HUES48 (cell line): ENCODE data around the gene LILRA6.
"Not testable (repeated sequence)": the region's sequence is repeated elsewhere in the genome, so short reads cannot be mapped to it uniquely, and the experiment has no call there.

ENCODE experiments used
- H3K27ac ChIP-seq: one replicate; pipeline ENCODE4 v1.7.0; 2013; ENCODE audit warnings: low read depth, low read length, inconsistent platforms
- H3K27me3 ChIP-seq: 2 replicates; pipeline ENCODE4 v1.6.1; 2013; ENCODE audit warnings: mild to moderate bottlenecking, low read length; ENCODE audit not compliant: control insufficient read depth, insufficient read depth
- H3K36me3 ChIP-seq: 2 replicates; pipeline ENCODE4 v1.6.1; 2013; ENCODE audit warnings: low read length; ENCODE audit not compliant: control insufficient read depth, insufficient read depth
- H3K4me1 ChIP-seq: 2 replicates; pipeline ENCODE4 v1.6.1; 2013; ENCODE audit warnings: mild to moderate bottlenecking, low read length; ENCODE audit not compliant: control insufficient read depth, insufficient read depth
- H3K4me3 ChIP-seq: 2 replicates; pipeline ENCODE4 v1.5.1; 2013; ENCODE audit warnings: mild to moderate bottlenecking, low read depth, low read length
- H3K9ac ChIP-seq: 2 replicates; pipeline ENCODE4 v1.6.1; 2013; ENCODE audit warnings: mild to moderate bottlenecking, low read depth, low read length, moderate library complexity
- H3K9me3 ChIP-seq: 2 replicates; pipeline ENCODE4 v1.6.1; 2013; ENCODE audit warnings: low read length; ENCODE audit not compliant: control insufficient read depth, insufficient read depth

The LILRA6 gene

DNA sequence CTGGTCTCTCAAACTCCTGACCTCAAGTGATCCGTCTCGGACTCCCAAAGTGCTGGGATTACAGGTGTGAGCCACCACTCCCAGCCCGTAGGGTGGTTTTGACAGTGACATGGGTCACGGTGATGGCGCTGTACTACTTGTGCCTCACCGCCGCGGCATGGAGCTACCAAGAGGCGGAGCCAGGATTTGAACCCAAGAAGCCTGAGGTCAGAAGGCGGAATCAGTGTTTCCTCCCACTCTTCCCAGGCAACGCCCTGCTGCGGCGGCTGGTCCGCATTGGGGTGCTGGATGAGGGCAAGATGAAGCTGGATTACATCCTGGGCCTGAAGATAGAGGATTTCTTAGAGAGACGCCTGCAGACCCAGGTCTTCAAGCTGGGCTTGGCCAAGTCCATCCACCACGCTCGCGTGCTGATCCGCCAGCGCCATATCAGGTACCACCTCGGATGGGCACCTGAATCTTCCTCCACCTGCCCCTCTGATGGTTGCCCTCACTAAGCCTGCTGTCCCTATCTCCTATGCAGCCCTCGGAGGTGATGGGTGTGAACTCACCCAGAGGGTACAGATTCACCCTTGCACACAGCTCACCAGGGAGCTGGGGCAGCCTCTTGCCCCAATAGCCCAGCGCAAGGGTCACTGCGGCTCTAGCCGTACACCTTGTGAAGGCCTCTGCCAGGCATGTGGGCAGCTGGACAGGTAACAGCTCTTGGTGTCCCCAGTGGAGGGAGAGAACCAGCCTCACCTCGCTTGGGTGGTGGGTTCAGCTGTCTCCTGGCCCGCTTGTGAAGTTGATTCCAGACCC lies 36.4 kb downstream of the LILRA6 start:
- Histone ChIP-seq H3K4me1 (peaks cover 28% of the 10 kb centered on the region), H3K4me3 (no peak overlapping the region), H3K36me3 (peaks cover 74% of the 10 kb centered on the region), H3K9ac (no peak overlapping the region), H3K27me3 (no peaks in the 10 kb centered on the region), H3K27ac (peak overlapping the region; percentile 16), H3K9me3 (no peaks in the 10 kb centered on the region)

DNA sequence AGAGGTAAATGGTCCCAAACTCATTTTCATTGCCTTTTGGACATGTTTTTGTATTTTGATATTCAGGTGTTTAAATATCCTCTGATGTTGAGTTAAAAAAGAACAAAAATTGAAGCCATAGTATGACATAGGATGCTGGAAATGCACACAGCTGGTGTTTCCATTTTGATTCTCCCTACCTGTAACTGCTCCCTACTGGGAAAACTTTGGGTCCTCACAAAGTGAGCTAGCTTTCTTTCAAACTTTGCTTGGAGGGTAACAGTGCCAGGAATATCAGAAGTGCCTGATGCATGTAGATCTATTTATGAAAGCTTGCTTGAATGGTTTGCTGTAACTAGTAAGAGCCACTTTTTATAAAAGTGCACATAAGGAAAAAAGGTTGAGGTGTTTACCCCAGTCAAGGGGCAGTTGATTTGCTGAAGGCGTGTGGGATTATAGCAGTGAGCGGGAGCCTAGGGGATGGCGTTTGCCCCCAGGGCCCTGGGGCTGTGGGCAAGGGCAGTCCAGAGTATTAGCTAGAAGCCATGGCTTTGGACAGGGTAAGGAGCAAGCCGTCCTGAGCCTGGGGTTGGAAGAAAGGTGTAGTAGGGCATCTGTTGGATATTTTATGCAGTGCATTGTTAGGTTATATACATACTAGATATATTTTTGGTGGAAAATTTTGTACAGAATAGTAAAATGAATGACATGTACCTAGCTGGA lies 37.7 kb downstream of the LILRA6 start:
- Histone ChIP-seq H3K4me3 (no peak overlapping the region; the same call in 1 of the 2 replicates), H3K27me3 (no peaks in the 10 kb centered on the region), H3K9me3 (no peaks in the 10 kb centered on the region), H3K27ac (peak overlapping the region; percentile 39), H3K9ac (peak overlapping the region; percentile 30), H3K36me3 (peaks cover 73% of the 10 kb centered on the region), H3K4me1 (peaks cover 28% of the 10 kb centered on the region)

DNA sequence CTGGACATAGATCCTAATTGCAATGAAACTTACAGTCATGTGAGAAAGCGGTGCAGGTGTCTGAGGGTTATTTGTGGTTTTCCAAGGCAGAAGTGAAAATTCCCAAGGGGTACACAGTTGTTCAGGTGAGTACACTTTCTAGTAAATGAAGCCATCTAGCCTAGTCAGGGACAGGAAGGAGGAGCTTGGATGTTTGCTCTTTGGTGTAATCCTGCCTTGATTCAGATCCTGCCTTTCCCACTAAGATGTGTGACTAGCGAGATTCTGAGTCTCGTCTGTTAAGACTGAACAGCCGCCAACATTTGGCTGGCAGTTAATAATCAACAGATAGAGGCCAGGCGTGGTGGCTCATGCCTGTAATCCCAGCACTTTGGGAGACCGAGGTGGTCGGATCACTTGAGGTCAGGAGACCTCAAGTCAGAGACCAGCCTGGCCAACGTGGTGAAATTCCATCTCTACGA lies 39.4 kb downstream of the LILRA6 start:
- Histone ChIP-seq H3K9me3 (no peaks in the 10 kb centered on the region), H3K4me3 (peak overlapping the region; percentile 89), H3K9ac (peak overlapping the region; percentile 99), H3K36me3 (peaks cover 73% of the 10 kb centered on the region), H3K4me1 (peaks cover 28% of the 10 kb centered on the region), H3K27me3 (no peaks in the 10 kb centered on the region), H3K27ac (peak overlapping the region; percentile 54)

DNA sequence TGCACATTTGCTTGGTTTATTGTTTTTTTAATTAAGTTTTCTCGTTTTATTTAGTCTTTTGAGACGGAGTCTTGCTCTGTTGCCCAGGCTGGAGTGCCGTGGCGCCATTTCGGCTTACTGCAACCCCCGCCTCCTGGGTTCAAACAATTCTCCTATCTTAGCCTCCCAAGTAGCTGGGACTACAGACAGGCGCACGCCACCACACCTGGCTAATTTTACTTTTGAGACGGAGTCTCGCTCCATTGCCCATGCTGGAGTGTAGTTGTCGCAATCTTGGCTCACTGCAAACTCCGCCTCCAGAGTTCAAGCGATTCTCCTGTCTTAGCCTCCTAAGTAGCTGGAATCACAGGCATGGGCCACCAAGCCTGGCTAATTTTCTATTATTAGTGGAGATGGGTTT lies 40.6 kb downstream of the LILRA6 start:
- no peaks in the 10 kb centered on the region for H3K9me3 ChIP-seq
- H3K9ac ChIP-seq = peak overlapping the region; percentile 99
- H3K4me1 ChIP-seq = peaks cover 28% of the 10 kb centered on the region
- peaks cover 66% of the 10 kb centered on the region for H3K36me3 ChIP-seq
- H3K27me3 ChIP-seq = no peaks in the 10 kb centered on the region
- peak overlapping the region; percentile 95 for H3K27ac ChIP-seq
- peak overlapping the region; percentile 89 for H3K4me3 ChIP-seq

DNA sequence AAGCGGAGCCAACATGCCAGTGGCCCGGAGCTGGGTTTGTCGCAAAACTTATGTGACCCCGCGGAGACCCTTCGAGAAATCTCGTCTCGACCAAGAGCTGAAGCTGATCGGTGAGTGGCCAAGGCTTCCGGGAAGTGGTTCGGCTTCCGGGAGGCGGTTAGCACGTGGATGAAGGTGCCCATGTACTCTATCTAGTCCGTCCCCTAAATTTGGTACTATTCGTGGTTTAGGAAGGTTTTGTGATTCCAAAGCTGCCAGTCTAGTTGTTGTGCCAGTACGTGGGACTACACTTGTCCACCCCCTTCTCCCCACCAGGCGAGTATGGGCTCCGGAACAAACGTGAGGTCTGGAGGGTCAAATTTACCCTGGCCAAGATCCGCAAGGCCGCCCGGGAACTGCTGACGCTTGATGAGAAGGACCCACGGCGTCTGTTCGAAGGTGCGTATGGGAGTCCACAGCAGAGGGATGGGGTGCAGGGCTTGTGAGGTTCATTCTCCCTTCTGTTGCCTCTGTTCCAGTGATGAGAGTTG lies 41.4 kb downstream of the LILRA6 start:
- Histone ChIP-seq H3K4me1 (peaks cover 28% of the 10 kb centered on the region), H3K27me3 (no peaks in the 10 kb centered on the region), H3K27ac (peak overlapping the region; percentile 95), H3K36me3 (peaks cover 64% of the 10 kb centered on the region), H3K4me3 (peak overlapping the region; percentile 89), H3K9ac (peak overlapping the region; percentile 99), H3K9me3 (no peaks in the 10 kb centered on the region)

DNA sequence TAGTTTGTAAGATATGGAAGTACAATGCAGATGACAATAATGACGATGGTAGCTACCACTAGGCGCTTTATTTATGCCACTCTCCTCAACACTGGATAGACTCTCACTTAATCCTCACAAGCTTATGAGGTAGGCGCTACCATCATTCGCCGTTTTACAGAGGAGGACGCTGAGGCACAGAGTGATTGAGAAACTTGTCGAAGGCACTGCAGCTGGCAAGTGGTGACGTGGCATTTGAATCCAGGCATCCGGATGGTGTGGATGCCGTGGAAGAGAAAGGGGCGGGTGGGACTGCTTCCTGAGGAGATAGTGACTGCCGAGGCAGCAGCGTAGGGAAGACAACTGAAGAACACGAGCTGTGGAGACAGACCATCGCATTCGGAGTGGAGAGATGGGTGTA lies 43.2 kb downstream of the LILRA6 start:
- Histone ChIP-seq H3K9ac (no peak overlapping the region), H3K4me3 (no peak overlapping the region), H3K36me3 (peaks cover 55% of the 10 kb centered on the region), H3K9me3 (no peaks in the 10 kb centered on the region), H3K4me1 (peaks cover 18% of the 10 kb centered on the region), H3K27me3 (no peaks in the 10 kb centered on the region), H3K27ac (no peak overlapping the region)

DNA sequence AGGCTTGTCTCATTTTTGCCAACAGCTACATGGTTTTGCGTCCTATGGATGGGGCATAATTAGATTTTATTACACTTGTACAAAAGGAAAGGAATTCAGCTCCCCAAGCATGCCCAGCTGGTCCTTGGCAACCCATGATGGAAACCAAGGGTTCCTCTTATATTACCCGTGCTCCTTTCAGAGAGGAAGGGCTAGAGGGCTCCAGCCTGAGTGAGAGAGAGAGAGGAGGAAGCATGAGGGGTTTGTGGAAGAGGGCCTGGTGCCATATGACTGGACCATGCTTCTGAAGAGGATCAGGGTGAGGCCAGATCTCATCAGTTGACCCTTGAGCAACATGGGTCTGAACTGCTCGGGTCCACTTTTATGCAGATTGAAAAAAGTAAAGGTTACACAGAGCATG lies 45.5 kb downstream of the LILRA6 start:
- peaks cover 6% of the 10 kb centered on the region for H3K4me1 ChIP-seq
- H3K9me3 ChIP-seq = no peaks in the 10 kb centered on the region
- H3K4me3 ChIP-seq = no peak overlapping the region
- H3K27ac ChIP-seq = no peak overlapping the region
- H3K9ac ChIP-seq = no peak overlapping the region
- peaks cover 52% of the 10 kb centered on the region for H3K36me3 ChIP-seq
- no peaks in the 10 kb centered on the region for H3K27me3 ChIP-seq

DNA sequence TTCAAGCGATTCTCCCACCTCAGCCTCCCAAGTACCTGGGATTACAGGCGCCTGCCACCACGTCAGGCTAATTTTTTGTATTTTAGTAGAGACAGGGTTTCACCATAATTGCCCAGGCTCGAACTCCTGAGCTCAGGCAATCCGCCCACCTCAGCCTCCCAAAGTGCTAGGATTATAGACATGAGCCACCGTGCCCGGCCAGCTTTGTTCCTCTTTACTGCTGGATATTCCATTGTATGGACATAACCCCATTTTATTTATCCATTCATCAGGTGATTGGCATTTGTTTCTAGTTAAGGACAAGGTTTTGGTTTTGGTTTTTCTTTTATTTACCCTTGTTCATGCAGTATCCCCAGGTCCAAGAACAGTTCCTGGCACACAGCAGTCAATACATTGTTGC lies 46.1 kb downstream of the LILRA6 start:
- no peaks in the 10 kb centered on the region for H3K9me3 ChIP-seq
- H3K27me3 ChIP-seq = no peaks in the 10 kb centered on the region
- H3K36me3 ChIP-seq = peaks cover 47% of the 10 kb centered on the region
- peaks cover 10% of the 10 kb centered on the region for H3K4me1 ChIP-seq
- H3K9ac ChIP-seq = no peak overlapping the region
- no peak overlapping the region for H3K27ac ChIP-seq
- no peak overlapping the region for H3K4me3 ChIP-seq

DNA sequence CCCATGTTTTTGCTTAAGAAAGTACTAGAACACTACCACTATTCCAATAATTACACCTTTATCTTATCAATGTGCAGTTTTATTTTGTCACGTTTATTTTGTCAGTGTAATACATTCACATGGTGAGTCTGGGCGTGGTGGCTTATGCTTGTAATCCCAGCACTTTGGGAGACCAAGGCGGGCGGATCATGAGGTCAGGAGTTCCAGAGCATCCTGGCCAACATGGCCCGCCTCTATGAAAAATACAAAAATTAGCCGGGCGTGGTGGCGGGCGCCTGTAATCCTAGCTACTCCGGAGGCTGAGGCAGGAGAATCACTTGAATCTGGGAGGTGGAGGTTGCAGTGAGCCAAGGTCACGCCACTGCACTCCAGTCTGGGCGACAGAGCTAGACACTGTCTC lies 48.1 kb downstream of the LILRA6 start:
- H3K9me3 ChIP-seq, H3K27me3 ChIP-seq: not testable (repeated sequence)
- H3K36me3 ChIP-seq = peaks cover 40% of the 10 kb centered on the region

DNA sequence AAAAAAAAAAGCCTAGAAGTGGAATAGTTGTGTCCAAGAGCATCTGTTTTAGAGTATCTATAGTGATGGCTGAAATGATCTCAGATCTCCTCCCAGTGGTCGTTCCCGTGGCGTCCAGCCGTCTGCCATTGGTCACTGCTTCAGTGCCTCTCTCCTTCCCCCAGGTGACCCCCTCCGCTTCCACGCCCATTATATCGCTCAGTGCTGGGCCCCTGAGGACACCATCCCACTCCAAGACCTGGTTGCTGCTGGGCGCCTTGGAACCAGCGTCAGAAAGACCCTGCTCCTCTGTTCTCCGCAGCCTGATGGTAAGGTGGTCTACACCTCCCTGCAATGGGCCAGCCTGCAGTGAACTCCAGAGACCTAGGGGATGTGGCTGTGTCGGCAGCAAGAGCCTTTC lies 49.6 kb downstream of the LILRA6 start:
- no peak overlapping the region for H3K9ac ChIP-seq

More for the DNA sequence above, 48.1 kb downstream of the LILRA6 start:
- not testable (repeated sequence) for H3K4me3 ChIP-seq, H3K9ac ChIP-seq, H3K4me1 ChIP-seq, H3K27ac ChIP-seq

More for the DNA sequence above, 49.6 kb downstream of the LILRA6 start:
- Histone ChIP-seq H3K27me3 (no peaks in the 10 kb centered on the region), H3K27ac (no peak overlapping the region), H3K4me3 (no peak overlapping the region), H3K4me1 (peaks cover 14% of the 10 kb centered on the region), H3K36me3 (peaks cover 40% of the 10 kb centered on the region), H3K9me3 (no peaks in the 10 kb centered on the region)
